WERI-Rb-1 (cell line): ENCODE measurements around the gene TFPT.

Experiments used
- DNase-seq: peaks from one replicate; pipeline ENCODE4 v3.0.0-alpha.2; 2020
- H3K27ac ChIP-seq: fragments of 250-450 bp; sonication (Bioruptor Pico); 2 replicates; pipeline ENCODE4 v1.5.1; 2020; ENCODE audit warnings: mild to moderate bottlenecking, moderate library complexity
- H3K27me3 ChIP-seq: fragments of 250-450 bp; sonication (Bioruptor Pico); 2 replicates; pipeline ENCODE4 v1.5.1; 2021; ENCODE audit warnings: mild to moderate bottlenecking, low read depth, moderate library complexity; ENCODE audit not compliant: insufficient read depth, severe bottlenecking
- H3K36me3 ChIP-seq: fragments of 250-450 bp; sonication (Bioruptor Pico); 2 replicates; pipeline ENCODE4 v1.5.1; 2020; ENCODE audit warnings: mild to moderate bottlenecking, moderate library complexity
- H3K4me3 ChIP-seq: 2 replicates; pipeline ENCODE4 v1.5.1; 2011; ENCODE audit warnings: low read depth, mild to moderate bottlenecking, control low read depth, low read length
- H3K9me3 ChIP-seq: fragments of 250-450 bp; sonication (Bioruptor Pico); 2 replicates; pipeline ENCODE4 v1.5.1; 2021; ENCODE audit warnings: mild to moderate bottlenecking, moderate library complexity; ENCODE audit not compliant: severe bottlenecking
- TF ChIP-seq, protein P1 (sequence below): IDR thresholded peaks from 2 replicates; pipeline ENCODE4 v1.5.1; 2011; ENCODE audit warnings: low read depth, mild to moderate bottlenecking, control low read depth, inconsistent platforms, low read length

TFPT gene

DNA sequence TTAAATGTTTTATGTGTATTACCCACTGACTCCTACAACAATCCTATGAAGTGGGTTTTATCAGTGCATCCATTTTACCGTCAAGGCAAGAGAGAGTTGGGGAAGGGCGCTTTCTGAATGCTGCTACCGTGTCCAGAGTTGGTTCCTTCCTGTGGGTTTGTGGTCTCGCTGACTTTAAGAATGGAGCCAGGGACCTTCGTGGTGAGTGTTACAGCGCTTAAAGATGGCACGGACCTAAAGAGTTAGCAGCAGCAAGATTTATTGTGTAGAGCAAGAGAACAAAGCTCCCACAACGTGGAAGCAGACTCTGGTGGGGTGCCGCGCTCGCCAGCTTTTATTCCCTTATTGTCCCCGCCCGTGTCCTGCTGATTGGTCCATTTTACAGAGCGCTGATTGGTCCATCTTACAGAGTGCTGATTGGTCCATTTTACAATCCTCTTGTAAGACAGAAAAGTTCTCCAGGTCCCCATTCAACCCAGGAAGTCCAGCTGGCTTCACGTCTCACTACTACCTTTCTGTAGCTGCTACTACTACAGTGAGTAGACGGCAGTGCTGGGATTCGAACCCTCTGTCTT, 20.9 kb downstream of the TFPT start:
- H3K27ac ChIP-seq: no peak overlapping the region
- H3K9me3 ChIP-seq: peaks cover 3% of the 10 kb centered on the region
- no peak overlapping the region for H3K4me3 ChIP-seq
- TF ChIP-seq, protein P1, sequence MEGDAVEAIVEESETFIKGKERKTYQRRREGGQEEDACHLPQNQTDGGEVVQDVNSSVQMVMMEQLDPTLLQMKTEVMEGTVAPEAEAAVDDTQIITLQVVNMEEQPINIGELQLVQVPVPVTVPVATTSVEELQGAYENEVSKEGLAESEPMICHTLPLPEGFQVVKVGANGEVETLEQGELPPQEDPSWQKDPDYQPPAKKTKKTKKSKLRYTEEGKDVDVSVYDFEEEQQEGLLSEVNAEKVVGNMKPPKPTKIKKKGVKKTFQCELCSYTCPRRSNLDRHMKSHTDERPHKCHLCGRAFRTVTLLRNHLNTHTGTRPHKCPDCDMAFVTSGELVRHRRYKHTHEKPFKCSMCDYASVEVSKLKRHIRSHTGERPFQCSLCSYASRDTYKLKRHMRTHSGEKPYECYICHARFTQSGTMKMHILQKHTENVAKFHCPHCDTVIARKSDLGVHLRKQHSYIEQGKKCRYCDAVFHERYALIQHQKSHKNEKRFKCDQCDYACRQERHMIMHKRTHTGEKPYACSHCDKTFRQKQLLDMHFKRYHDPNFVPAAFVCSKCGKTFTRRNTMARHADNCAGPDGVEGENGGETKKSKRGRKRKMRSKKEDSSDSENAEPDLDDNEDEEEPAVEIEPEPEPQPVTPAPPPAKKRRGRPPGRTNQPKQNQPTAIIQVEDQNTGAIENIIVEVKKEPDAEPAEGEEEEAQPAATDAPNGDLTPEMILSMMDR: no peak
- no peak for DNase-seq
- H3K27me3 ChIP-seq: peaks cover 53% of the 10 kb centered on the region
- H3K36me3 ChIP-seq: no peaks in the 10 kb centered on the region

DNA sequence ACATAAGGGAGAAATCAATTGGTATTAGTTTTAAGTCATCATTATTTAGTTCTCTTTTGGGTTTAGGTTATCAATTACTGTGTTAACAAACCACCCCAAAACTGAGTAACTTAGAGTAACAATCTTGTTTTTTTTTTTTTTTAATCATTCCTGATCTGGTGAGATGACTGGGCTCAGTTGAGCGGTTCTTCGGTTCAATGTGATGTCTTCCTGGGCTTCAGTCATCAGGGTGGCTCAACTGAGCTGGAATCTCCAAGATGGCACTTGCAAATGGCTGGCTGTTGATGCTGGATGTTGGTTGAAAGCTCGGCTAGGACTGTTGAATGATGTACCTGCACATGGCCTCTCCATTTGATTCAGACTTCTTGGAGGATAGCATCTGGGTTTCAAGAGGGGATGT, 31.0 kb downstream of the TFPT start:
- H3K27ac ChIP-seq: no peak overlapping the region
- H3K27me3 ChIP-seq: peaks cover 61% of the 10 kb centered on the region
- no peak overlapping the region for H3K4me3 ChIP-seq
- TF ChIP-seq, protein P1: no peak
- H3K9me3 ChIP-seq: peaks cover 15% of the 10 kb centered on the region
- no peaks in the 10 kb centered on the region for H3K36me3 ChIP-seq
- no peak for DNase-seq

DNA sequence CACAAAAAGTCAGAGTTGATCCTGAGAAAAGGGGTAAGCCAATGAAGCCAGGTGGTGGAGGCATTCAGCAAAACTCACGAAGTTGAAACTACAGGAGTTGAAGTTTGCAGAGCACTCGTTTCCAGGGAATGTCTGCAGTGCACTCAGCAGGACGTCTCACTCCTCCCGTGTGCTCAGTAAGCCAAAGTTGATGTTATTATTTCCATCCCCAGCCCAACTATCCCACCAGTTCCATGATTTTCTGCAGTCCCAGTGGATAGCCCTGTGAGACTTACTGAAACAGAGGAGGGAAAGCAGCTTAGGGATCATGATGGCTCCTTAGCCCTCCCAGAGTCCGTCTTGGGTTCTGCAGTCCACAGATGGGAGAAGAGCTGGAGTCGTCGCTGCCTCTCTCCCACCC, 34.4 kb downstream of the TFPT start, which contains the start of gene TARM1:
Gene TARM1 (minus strand): TSS at position 334 of the 400 bp plus-strand sequence. CDS start 25 bp downstream, at position 309.
- no peak for DNase-seq
- H3K4me3 ChIP-seq: no peak within 1 kb of the TSS
- no peak within 1 kb of the TSS for H3K27ac ChIP-seq
- H3K9me3 ChIP-seq: peaks cover 15% of the 10 kb centered on the region
- TF ChIP-seq, protein P1: no peak
- peaks cover 61% of the 10 kb centered on the region for H3K27me3 ChIP-seq
- no peaks in the 10 kb centered on the region for H3K36me3 ChIP-seq

DNA sequence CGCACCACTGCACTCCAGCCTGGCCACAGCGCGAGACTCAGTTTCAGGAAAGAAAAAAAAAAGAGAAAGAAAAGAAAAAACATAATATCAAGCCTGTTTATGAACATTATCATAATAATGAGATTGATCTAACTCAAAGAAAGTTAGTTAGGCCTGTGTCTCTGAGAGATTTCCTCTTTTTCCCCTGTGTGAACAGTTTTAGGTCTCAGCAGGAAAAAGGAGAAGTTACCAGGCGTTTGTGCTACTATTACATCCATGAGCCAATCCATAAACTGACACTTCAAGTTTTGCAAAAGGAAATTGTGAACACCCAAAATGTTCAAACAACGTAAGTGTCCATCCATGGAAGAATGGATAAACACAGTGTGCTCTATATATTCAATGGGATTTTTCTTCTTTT, 38.1 kb downstream of the TFPT start:
- Histone ChIP-seq H3K27me3 (peaks cover 69% of the 10 kb centered on the region), H3K4me3 (no peak overlapping the region), H3K27ac (no peak overlapping the region), H3K9me3 (peaks cover 11% of the 10 kb centered on the region), H3K36me3 (no peaks in the 10 kb centered on the region)
- TF ChIP-seq, protein P1: no peak
- DNase-seq: no peak

DNA sequence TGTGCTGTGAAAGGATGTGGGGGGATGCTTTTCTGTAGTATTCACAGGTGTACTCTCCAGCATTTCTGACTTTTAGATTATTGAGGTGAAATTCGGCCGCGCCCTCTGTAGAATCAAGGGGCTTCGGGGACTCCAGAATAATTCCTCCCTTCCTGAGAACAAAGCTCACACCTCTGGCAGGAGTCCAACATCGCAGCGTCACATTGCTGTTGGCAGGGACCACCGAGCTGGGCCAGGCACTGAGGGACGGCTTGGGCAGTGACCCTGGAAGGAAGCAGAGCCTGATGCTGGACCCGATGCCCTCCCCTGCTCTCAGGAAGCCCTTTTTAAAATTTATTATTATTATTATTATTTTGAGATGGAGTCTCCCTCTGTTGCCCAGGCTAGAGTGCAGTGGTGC, 40.6 kb downstream of the TFPT start:
- H3K36me3 ChIP-seq: no peaks in the 10 kb centered on the region
- H3K27me3 ChIP-seq: peaks cover 74% of the 10 kb centered on the region
- H3K4me3 ChIP-seq: no peak overlapping the region
- TF ChIP-seq, protein P1: no peak
- DNase-seq: no peak
- H3K9me3 ChIP-seq: peaks cover under 1% of the 10 kb centered on the region
- H3K27ac ChIP-seq: no peak overlapping the region

DNA sequence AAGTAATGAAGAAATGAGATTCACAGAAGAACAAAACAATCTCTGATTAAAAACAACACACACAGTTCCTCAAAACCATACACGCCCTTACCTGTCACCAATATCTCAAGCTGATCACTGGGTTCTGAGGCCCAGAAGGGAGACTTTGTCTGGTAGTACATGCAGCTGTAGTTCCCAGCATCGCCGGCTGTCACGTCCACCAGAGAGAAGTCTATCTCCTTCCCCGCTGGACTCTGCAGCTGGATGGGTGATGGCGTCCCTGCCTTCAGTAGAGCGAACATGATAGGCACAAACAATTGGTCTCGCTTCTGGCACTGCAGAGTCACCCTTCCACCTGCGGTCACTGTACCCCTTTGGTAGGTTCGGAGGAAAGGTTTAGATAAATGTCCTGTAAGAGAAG, 41.6 kb downstream of the TFPT start:
- Histone ChIP-seq H3K27me3 (peaks cover 75% of the 10 kb centered on the region), H3K27ac (no peak overlapping the region), H3K9me3 (peaks cover 6% of the 10 kb centered on the region), H3K36me3 (no peaks in the 10 kb centered on the region), H3K4me3 (no peak overlapping the region)
- TF ChIP-seq, protein P1: no peak
- no peak for DNase-seq
